MM.1S (cell line): ENCODE results near the gene FAM47E.

Experiments used
- EZH2phosphoT487 ChIP-seq: fragments of 300-600 bp; sonication (generic); IDR thresholded peaks from 2 replicates; pipeline ENCODE4 v1.6.1; 2018; ENCODE audit warnings: antibody characterized with exemption, low read length
- TF ChIP-seq, protein P1 (sequence below): fragments of 300-600 bp; sonication (generic); IDR thresholded peaks from 2 replicates; pipeline ENCODE4 v1.5.1; 2016; ENCODE audit warnings: antibody characterized with exemption, low read length, mixed read lengths

DNA sequence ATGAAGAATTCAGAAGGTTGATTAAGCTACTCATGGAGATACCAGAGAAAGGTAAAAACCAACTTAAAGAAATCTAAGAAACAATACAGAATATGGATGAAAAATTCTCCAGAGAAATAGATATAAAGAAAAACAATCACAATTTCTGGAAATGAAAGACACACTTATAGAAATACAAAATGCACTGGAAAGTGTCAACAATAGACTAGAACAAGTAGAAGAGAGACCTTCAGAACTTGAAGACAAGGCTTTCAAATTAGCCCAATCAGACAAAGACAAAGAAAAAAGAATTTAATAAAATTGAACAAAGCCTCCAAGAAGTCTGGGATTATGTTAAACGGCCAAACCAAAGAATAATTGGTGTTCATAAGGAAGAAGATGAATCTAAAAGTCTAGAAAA is 64.6 kb downstream of the FAM47E start:
- TF ChIP-seq, protein P1, sequence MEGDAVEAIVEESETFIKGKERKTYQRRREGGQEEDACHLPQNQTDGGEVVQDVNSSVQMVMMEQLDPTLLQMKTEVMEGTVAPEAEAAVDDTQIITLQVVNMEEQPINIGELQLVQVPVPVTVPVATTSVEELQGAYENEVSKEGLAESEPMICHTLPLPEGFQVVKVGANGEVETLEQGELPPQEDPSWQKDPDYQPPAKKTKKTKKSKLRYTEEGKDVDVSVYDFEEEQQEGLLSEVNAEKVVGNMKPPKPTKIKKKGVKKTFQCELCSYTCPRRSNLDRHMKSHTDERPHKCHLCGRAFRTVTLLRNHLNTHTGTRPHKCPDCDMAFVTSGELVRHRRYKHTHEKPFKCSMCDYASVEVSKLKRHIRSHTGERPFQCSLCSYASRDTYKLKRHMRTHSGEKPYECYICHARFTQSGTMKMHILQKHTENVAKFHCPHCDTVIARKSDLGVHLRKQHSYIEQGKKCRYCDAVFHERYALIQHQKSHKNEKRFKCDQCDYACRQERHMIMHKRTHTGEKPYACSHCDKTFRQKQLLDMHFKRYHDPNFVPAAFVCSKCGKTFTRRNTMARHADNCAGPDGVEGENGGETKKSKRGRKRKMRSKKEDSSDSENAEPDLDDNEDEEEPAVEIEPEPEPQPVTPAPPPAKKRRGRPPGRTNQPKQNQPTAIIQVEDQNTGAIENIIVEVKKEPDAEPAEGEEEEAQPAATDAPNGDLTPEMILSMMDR, result no peak
- no peak for TF ChIP-seq EZH2phosphoT487
